HepG2 (cell line): ENCODE measurements around the gene ABHD4. TPM values are rescaled to one million over a fixed set of nuclear protein-coding genes. Genes with fewer than 3 reads are reported as not detected.
A peak's percentile ranks its signal among the peaks of the same experiment; 100 is the strongest.

Source experiments
- DNMT1 ChIP-seq: sonication (generic); formaldehyde crosslinking; IDR thresholded peaks from 2 replicates; pipeline ENCODE4 v1.5.1; 2020; ENCODE audit warnings: mild to moderate bottlenecking, missing genetic modification reagents
- EP300 ChIP-seq, 3 experiments: sonication (generic) in 1 of 3; formaldehyde crosslinking in 1 of 3; IDR thresholded peaks; 2 replicates each; pipeline versions ENCODE4 v1.5.1 to v1.6.1; 2011 to 2020; ENCODE audit warnings: low read depth in 2 of 3, low read length in 2 of 3, borderline replicate concordance in 1 of 3, improper control_type of control experiment in 1 of 3, mild to moderate bottlenecking in 1 of 3, missing genetic modification reagents in 1 of 3, moderate library complexity in 1 of 3
- ETS1 ChIP-seq: sonication (generic); formaldehyde crosslinking; IDR thresholded peaks from 2 replicates; pipeline ENCODE4 v1.4.0; 2020; ENCODE audit warnings: missing genetic modification reagents
- FOXA1 ChIP-seq, 2 experiments: fragments of 450-650 bp in 1 of 2; sonication (generic) in 1 of 2; formaldehyde crosslinking in 1 of 2; IDR thresholded peaks; 2 replicates each; pipeline versions ENCODE4 v1.4.0 to v1.6.1; 2016 to 2020; ENCODE audit warnings: missing genetic modification reagents in 1 of 2
- HDAC1 ChIP-seq: sonication (generic); formaldehyde crosslinking; IDR thresholded peaks from 2 replicates; pipeline ENCODE4 v1.5.1; 2020; ENCODE audit warnings: mild to moderate bottlenecking, missing genetic modification reagents
- HNF4G ChIP-seq, 2 experiments: sonication (generic) in 1 of 2; formaldehyde crosslinking in 1 of 2; IDR thresholded peaks; 2 replicates each; pipeline versions ENCODE4 v1.4.0 to v1.6.1; 2011 to 2020; ENCODE audit warnings: borderline replicate concordance in 2 of 2, low read depth in 2 of 2, mild to moderate bottlenecking in 2 of 2, low read length in 1 of 2, missing genetic modification reagents in 1 of 2, moderate library complexity in 1 of 2
- MED8 ChIP-seq: sonication (generic); formaldehyde crosslinking; IDR thresholded peaks from 2 replicates; pipeline ENCODE4 v1.8.1; 2023; ENCODE audit warnings: mild to moderate bottlenecking, missing genetic modification reagents; ENCODE audit not compliant: insufficient replicate concordance
- MIER3 ChIP-seq: IDR thresholded peaks from 2 replicates; pipeline ENCODE4 v1.6.1; 2016; ENCODE audit warnings: missing compliant biosample characterization, borderline replicate concordance
- MTA1 ChIP-seq: sonication (generic); formaldehyde crosslinking; IDR thresholded peaks from 2 replicates; pipeline ENCODE4 v1.4.0; 2020; ENCODE audit warnings: missing genetic modification reagents, mild to moderate bottlenecking, borderline replicate concordance
- TARDBP ChIP-seq: sonication (generic); formaldehyde crosslinking; IDR thresholded peaks from 2 replicates; pipeline ENCODE4 v1.8.0; 2022; ENCODE audit warnings: mild to moderate bottlenecking, missing genetic modification reagents
- ZFP62 ChIP-seq: sonication (generic); formaldehyde crosslinking; IDR thresholded peaks from 2 replicates; pipeline ENCODE4 v1.4.0; 2020; ENCODE audit warnings: missing genetic modification reagents
- ZNF547 ChIP-seq: sonication (generic); formaldehyde crosslinking; IDR thresholded peaks from 2 replicates; pipeline ENCODE4 v1.5.1; 2020; ENCODE audit warnings: mild to moderate bottlenecking, missing genetic modification reagents
- ZSCAN20 ChIP-seq: sonication (generic); formaldehyde crosslinking; IDR thresholded peaks from 2 replicates; pipeline ENCODE4 v1.4.0; 2020; ENCODE audit warnings: missing genetic modification reagents, mild to moderate bottlenecking, borderline replicate concordance
- polyA plus RNA-seq, 8 experiments: library from polyadenylated mRNA; depleted of rRNA in 3 of 8; stranded (reverse) in 7 of 8; unstranded in 1 of 8; fragments of >200 nt; fragmentation: Illumina TruSeq in 4 of 8; extraction: Trizol in 4 of 8; gene quantifications; 2 replicates each; pipeline versions ENCODE4 v1.2.1 to v1.2.3, GENCODE V29; 2011 to 2016; ENCODE audit warnings: low read depth in 4 of 8, missing spikeins in 1 of 8, mixed read lengths in 1 of 8; ENCODE audit not compliant: insufficient read depth in 1 of 8
- total RNA-seq, 5 experiments: library from RNA; depleted of rRNA; stranded (reverse); fragments of >200 nt; fragmentation: Illumina TruSeq; extraction: Trizol; gene quantifications; 2 replicates each; pipeline ENCODE4 v1.2.3, GENCODE V29; 2016; ENCODE audit warnings: low read depth in 1 of 5
- TF ChIP-seq, protein P1 (sequence below): sonication (generic); formaldehyde crosslinking; IDR thresholded peaks from 2 replicates; pipeline ENCODE4 v1.8.0; 2023; ENCODE audit warnings: mild to moderate bottlenecking, missing genetic modification reagents
- TF ChIP-seq, protein P2 (sequence below): sonication (generic); formaldehyde crosslinking; IDR thresholded peaks from 2 replicates; pipeline ENCODE4 v1.5.1; 2020; ENCODE audit warnings: missing genetic modification reagents, mild to moderate bottlenecking, borderline replicate concordance
- TF ChIP-seq, protein P3 (sequence below): sonication (generic); formaldehyde crosslinking; IDR thresholded peaks from 2 replicates; pipeline ENCODE4 v1.4.0; 2020; ENCODE audit warnings: mild to moderate bottlenecking, missing genetic modification reagents

The ABHD4 gene
- total and polyA plus RNA-seq, 2 of the 13 experiments (the other 11 are each of a cell fraction or from before 2014, with no cell fraction given), result 16.1 to 47.5 TPM

GRCh38 chr14:22556990-22557623 is 41.0 kb upstream of the ABHD4 start (continued):
- TF ChIP-seq MIER3 (CRISPR knock-in tag) (peak; percentile 74; the same call in 1 of the 2 replicates), TARDBP (peak; percentile 43; the same call in 1 of the 2 replicates), ZFP62 (CRISPR knock-in tag) (no peak), DNMT1 (peak; percentile 78; the same call in 1 of the 2 replicates), HDAC1 (CRISPR knock-in tag) (peak; percentile 60), MTA1 (no peak), FOXA1 (IDR thresholded peaks at IDR 0.05) (no peak), FOXA1 (CRISPR knock-in tag; IDR thresholded peaks at IDR 0.05) (no peak), EP300 (IDR thresholded peaks at IDR 0.05; ENCODE audit: low read depth in 2 of 2, low read length in 2 of 2) (peak in 1 of 2 experiments; percentile 51; a peak in 1 of 4 replicates), EP300 (CRISPR knock-in tag; IDR thresholded peaks at IDR 0.05; ENCODE audit: borderline replicate concordance) (no peak), HNF4G (IDR thresholded peaks at IDR 0.05; ENCODE audit: borderline replicate concordance, low read depth, low read length) (no peak), HNF4G (CRISPR knock-in tag; IDR thresholded peaks at IDR 0.05; ENCODE audit: borderline replicate concordance, low read depth) (peak; percentile 66; the same call in 1 of the 2 replicates), ETS1 (CRISPR knock-in tag) (peak; percentile 13; the same call in 1 of the 2 replicates), ZNF547 (CRISPR knock-in tag) (peak; percentile 88), ZSCAN20 (CRISPR knock-in tag) (no peak), MED8 (no peak)
- TF ChIP-seq, protein P1, sequence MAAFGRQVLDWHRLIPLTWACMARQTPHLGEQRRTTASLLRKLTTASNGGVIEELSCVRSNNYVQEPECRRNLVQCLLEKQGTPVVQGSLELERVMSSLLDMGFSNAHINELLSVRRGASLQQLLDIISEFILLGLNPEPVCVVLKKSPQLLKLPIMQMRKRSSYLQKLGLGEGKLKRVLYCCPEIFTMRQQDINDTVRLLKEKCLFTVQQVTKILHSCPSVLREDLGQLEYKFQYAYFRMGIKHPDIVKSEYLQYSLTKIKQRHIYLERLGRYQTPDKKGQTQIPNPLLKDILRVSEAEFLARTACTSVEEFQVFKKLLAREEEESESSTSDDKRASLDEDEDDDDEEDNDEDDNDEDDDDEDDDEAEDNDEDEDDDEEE (CRISPR knock-in tag), result peak; percentile 91
- TF ChIP-seq, protein P2, sequence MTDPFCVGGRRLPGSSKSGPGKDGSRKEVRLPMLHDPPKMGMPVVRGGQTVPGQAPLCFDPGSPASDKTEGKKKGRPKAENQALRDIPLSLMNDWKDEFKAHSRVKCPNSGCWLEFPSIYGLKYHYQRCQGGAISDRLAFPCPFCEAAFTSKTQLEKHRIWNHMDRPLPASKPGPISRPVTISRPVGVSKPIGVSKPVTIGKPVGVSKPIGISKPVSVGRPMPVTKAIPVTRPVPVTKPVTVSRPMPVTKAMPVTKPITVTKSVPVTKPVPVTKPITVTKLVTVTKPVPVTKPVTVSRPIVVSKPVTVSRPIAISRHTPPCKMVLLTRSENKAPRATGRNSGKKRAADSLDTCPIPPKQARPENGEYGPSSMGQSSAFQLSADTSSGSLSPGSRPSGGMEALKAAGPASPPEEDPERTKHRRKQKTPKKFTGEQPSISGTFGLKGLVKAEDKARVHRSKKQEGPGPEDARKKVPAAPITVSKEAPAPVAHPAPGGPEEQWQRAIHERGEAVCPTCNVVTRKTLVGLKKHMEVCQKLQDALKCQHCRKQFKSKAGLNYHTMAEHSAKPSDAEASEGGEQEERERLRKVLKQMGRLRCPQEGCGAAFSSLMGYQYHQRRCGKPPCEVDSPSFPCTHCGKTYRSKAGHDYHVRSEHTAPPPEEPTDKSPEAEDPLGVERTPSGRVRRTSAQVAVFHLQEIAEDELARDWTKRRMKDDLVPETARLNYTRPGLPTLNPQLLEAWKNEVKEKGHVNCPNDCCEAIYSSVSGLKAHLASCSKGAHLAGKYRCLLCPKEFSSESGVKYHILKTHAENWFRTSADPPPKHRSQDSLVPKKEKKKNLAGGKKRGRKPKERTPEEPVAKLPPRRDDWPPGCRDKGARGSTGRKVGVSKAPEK, result peak; percentile 95; the same call in 1 of the 2 replicates
- TF ChIP-seq, protein P3, sequence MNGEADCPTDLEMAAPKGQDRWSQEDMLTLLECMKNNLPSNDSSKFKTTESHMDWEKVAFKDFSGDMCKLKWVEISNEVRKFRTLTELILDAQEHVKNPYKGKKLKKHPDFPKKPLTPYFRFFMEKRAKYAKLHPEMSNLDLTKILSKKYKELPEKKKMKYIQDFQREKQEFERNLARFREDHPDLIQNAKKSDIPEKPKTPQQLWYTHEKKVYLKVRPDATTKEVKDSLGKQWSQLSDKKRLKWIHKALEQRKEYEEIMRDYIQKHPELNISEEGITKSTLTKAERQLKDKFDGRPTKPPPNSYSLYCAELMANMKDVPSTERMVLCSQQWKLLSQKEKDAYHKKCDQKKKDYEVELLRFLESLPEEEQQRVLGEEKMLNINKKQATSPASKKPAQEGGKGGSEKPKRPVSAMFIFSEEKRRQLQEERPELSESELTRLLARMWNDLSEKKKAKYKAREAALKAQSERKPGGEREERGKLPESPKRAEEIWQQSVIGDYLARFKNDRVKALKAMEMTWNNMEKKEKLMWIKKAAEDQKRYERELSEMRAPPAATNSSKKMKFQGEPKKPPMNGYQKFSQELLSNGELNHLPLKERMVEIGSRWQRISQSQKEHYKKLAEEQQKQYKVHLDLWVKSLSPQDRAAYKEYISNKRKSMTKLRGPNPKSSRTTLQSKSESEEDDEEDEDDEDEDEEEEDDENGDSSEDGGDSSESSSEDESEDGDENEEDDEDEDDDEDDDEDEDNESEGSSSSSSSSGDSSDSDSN, result peak; percentile 84
